HL-60 (cell line): ENCODE data around the gene USP13.

Source experiments
- CTCF ChIP-seq: IDR thresholded peaks from one replicate; pipeline ENCODE4 v1.5.1; 2011; ENCODE audit warnings: low read length, control low read depth, inconsistent platforms; ENCODE audit not compliant: insufficient read depth
- POLR2AphosphoS5 ChIP-seq: IDR thresholded peaks from 2 replicates; pipeline ENCODE4 v1.6.1; 2012; ENCODE audit warnings: low read depth

GRCh38 chr3:179703816-179704215 lies 51.0 kb downstream of the USP13 start:
- TF ChIP-seq CTCF (no peak), POLR2AphosphoS5 (no peak)
